Amniotic epithelial cell (primary cell): ENCODE data around the gene AP1M1.
A peak's percentile ranks its signal among the peaks of the same experiment; 100 is the strongest.
"Not testable (repeated sequence)": the region's sequence is repeated elsewhere in the genome, so short reads cannot be mapped to it uniquely, and the experiment has no call there.

Experiments
- DNase-seq: peaks from one replicate; pipeline ENCODE4 v3.0.0-alpha.2; 2010; ENCODE audit warnings: low read depth

Gene AP1M1

GRCh38 chr19:16262618-16263017 lies 64.9 kb downstream of the AP1M1 start:
- peak; percentile 97 for DNase-seq

DNA sequence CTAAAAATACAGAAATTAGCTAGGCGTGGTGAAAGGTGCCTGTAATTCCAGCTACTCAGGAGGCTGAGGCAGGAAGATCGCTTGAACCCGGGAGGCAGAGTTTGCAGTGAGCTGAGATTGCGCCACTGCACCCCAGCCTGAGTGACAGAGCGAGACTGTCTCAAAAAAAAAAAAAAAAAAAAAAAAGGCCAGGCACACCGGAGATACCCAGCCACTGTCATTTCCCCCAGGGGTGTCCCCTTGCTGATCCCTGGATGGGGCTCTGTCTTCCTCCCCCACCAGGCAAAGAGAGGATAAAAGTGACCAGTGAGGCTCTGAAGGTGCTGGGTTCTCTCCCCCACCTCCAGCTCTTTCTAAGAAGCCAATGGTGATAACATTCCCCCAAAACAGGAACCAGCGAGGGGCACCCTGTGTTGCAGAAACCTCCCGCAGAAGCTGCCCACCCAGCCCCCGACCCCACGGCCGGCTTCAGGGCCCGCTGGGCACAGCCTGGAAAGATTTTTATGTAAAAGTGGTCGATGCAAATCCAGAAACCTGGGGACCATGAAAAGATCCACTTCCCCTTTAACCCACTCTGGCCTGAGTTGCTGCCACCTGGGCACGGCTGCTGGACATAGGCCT lies 65.5 kb downstream of the AP1M1 start:
- DNase-seq = no peak

- no peak for DNase-seq
Observed at GRCh38 chr19:16265205-16265604, 67.5 kb downstream of the AP1M1 start.

- DNase-seq = no peak
Observed at GRCh38 chr19:16265890-16266585, 68.3 kb downstream of the AP1M1 start.

DNA sequence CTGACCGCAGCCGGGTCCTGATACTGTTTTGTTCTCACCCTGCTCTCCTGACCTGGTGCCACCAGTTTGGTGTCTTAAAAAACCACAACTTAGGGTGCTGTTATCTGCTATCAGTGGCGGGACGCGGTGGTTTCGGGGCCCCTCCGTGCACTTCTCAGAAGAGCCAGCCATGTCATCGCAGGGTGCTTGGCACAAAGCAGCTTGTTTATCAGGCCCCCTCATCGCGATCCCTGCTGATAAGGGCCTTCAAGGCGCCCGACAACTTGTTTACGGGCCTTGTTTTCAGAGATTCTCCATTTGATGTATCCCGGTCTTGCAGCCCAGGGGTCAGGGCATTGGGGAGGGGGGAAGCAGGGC lies 68.9 kb downstream of the AP1M1 start:
- no peak for DNase-seq

DNA sequence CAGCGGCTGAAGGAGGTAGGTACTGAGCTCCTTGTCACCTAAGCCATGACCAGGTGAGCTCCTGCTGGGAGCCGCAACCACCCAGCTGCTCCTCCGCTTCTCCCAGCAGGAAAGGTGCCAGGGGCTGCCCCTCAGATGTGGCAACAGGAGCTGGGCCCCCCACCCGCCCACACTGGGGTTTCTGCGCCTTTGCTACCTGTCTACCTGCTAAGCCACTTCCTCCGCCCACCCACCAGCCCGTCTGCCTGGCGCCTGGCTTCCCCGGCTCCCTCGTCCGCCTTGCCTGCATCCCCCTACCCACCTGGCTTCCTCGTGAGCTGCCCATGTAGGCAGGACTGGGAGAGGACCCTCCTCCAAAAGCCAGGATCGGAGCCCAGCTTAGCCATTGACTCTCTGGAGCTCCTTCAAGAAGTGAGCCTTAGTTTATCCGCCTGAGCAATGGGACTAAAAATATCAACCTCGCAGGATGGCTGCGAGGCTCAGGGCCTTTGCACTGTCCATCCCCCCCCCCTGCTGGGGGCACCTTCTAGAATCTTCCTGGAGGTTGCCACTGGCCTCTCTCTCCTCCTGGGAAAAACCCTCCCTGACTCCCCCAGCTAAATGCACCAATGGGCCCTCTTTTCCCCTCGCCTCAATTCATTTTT lies 71.1 kb downstream of the AP1M1 start:
- no peak for DNase-seq

- no peak for DNase-seq
Observed at GRCh38 chr19:16272945-16273344, 75.2 kb downstream of the AP1M1 start.

GRCh38 chr19:16274447-16274846 lies 76.7 kb downstream of the AP1M1 start:
- peak; percentile 49 for DNase-seq

DNA sequence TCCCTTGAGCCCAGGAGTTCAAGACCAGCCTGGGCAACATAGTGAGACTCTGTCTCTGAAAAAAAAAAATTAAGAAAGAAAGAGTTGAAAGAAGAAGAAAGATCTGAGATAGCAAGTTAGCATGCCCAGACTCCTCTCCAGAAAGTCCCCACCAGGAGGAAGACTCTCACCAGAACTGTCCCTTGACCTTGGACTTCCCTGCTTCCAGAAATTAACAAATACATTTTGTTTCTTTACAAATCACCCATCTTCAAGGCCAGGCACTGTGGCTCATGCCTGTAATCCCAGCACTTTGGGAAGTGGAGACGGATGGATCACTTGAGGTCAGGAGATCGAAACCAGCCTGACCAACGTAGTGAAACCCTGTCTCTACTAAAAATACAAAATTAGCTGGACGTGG lies 82.6 kb downstream of the AP1M1 start:
- DNase-seq = no peak

- DNase-seq = no peak
Observed at GRCh38 chr19:16281743-16282142, 84.0 kb downstream of the AP1M1 start.

DNA sequence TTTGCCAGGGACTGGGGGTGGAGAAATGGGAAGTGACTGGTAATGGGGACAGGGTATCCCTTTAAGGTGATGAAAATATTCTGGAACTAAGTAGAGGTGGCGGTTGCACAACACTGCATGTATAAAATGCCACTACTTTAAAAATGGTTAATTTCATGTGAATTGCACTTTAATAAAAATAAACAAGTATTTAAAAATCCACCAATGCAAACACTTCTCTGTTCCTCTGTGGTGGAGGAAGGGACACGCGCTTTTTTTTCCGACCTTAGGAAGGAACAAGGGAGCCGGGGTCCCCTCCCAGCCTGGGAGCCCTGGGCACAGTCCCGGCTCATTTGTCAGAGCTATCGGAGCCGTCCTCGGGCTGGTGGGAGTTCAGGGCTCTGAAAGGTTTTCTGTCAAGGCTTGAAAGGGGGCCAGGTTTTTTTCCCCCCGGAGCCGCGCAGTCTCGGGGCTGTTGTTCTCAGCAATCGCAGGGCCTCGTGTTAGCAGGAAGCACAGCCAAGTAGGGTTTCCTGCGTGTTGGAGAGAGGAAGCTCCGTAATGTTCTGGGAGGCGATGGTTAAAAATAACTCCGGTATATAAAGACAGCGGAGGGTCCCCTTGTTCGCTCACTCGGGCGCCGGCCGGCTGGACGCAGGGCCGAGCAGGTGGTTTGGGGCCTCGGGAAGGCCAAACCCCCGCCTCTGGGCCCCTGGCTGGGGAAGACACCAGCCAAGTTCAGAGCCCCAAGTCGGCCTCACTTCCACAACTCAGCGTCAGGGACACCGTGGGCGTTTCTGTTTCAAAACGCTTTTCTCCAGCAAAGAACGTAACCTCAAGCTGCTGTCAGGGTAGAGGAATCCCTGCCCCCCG lies 85.7 kb downstream of the AP1M1 start:
- peak; percentile 76 for DNase-seq

DNA sequence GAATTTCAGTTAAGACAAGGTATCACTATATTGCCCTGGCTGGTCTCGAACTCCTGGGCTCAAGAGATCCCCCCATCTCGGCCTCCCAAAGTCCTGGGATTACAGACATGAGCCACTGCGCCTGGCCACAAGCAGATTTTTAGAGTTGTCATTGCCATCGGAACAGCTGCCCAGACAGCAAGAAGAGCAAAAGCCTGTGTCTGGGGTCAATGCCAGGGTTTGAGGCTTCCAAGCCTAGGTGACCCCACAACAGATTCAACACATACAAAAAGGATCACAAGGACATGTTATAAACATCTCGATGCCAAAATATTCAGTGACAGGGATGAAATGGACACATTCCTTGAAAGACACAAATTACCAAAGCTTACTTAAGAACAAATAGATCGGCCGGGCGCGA lies 86.8 kb downstream of the AP1M1 start:
- no peak for DNase-seq

DNA sequence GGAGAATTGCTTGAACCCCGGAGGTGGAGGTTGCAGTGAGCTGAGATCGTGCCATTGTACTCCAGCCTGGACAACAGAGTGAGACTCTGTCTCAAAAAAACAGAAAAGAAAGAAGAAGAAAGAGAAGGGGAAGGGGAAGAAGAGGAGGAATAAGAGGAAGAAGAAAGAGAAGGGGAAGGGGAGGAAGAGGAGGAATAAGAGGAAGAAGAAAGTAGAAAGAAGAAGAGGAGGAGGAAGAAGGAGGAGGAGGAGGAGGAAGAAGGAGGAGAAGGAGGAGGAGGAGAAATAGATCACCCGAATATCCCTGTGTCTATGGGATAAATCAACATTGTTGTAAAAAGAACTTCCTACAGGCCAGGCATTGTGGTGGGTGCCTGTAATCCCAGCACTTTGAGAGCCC lies 87.4 kb downstream of the AP1M1 start:
- DNase-seq = not testable (repeated sequence)

DNA sequence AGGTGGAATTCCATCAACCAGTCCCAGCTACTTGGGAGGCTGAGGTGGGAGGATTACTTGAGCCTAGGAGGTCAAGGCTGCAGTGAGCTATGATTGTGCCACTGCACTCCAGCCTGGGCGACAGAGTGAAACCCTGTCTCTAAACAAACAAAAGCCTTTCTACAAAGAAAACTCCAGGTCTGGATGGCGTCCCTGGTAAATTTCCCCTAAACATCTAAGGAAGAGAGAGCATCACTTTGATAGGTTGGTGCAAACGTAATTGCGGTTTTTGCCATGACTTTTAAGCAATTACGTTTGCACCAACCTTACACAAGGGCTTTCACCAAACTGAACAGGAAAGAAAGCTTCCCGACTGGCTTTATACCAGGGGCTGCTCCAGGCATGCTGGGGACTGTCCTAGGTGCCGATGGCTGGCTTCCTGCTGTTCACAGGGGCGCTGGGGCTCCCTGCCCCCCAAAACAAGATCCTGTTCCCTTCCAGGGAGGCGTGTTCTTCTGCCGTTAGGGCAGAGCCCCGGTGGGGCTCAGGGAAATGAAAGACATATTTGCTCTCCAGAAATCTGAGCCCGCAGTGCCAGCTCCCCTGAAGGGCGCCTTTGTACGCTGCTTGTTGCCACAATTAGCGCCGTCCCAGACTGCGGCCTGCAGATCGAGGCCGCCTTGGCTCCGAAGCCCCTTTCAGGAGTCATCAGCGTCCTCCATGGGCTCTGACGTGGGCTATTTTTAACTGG lies 88.2 kb downstream of the AP1M1 start:
- DNase-seq = peak; percentile 48

GRCh38 chr19:16288544-16288943 lies 90.8 kb downstream of the AP1M1 start:
- DNase-seq = peak; percentile 69

GRCh38 chr19:16289594-16289993 lies 91.9 kb downstream of the AP1M1 start:
- DNase-seq = no peak

- no peak for DNase-seq
Observed at GRCh38 chr19:16290692-16291091, 93.0 kb downstream of the AP1M1 start.

DNA sequence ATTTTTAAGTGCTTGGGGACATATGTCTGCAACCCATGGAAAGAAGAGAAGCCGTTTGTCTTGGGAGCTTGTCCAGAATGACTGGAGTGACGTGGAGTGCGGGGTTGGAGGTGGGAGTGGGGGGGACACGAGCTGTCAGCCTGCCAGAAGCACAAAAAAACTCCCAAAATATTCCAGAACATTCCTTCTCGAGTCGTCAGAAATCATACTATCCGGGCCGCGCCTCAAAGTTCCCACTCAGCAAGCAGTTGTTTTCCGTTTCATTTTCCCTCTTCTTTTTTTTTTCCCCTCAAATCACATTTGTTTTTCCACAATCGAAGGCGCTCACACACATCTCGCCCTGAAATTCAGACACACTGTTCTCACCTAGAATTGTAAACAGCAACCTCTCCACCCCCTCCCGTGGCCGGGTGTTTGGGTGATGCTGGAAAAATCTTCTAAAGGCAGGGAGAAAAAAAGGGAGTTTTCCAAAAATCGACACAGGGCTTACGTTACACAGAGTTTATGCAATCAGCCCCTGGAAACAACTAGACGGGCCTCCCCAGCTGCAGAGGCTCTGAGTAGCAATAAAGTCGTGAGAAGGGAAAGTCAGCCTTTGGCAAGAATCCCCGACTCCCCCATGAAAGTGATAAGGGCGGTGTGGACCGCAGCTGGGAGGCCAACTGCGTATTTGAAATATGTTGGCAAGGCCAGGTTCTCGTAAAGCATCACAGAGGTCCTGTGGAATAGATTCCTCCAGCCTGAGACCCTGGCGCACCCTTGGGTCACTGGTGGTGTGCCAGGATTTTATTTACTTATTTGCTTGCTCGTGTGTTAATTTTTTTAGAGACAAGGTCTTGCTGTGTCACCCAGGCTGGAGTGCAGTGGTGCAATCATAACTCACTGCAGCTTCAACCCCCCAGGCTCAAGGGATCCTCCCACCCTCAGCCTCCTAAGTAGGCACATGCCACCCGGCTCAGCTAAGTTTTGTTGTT lies 95.7 kb downstream of the AP1M1 start:
- peak; percentile 99 for DNase-seq

DNA sequence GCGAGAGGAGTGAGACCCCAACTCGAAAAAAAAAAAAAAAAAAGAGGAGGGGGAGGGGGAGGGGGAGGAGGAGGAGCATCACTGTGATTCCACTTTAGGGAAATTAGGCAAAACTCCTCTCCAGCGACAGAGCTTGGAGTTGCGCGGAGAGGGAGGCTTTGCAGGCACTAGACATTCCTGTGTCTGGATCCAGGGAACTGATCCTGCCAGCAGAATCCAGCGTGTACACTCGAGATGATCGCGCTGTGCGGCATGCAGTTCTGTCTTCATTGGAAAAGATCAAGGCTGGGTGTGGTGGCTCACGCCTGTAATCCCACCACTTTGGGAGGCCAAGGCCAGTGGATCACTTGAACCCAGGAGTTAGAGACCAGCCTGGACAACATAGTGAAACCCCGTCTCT lies 97.3 kb downstream of the AP1M1 start:
- peak; percentile 42 for DNase-seq
